Measurements from ENCODE around the gene TM4SF18. TPM values are rescaled to one million over a fixed set of nuclear protein-coding genes. Genes with fewer than 3 reads are reported as not detected.

The TM4SF18 gene
- total RNA-seq, 4 donors from 2014 or later, result 11.3 to 81.5 (median 20.5) TPM

DNA sequence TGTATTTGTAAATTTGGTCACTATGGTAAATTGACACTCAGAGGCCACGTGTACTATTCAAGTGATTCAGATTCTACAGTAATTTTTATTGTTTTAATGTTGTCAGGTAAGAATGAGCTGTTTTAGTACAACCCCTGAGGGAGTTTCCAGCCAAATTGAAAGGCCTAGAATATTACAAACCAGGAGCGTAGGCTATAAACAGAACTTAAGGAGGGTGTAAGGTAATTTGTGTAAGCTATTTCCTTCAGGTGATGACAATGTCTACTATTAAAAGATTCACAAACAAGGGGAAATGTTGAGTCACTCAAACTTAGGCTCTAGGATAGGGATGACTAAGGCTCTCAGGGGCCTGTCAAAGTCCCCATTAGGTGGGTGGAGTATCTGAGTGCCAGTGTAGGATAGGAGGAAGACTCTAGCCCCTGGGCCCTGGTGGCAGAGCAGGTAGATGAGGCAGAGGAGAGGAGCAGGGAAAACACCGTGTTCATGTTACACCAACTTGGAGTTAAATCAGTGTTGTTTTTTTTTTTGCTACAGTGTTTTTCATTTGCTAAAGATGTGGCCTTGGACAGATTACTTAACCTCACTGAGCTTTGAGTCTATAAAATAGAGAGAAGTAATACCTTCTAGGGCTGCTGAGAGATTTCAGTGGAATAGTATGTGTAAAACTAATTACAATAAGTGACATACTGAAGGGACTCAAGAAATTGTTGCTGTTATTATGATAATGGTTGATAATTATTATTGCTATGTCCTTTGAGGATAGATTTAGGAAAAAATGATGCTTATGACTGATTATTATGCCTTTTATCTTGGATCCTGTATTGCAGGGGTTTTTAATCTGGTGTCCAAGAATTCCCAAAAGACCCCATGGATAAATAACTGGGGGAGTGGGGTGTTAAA, 33.8 kb upstream of the TM4SF18 start:
- TF ChIP-seq, protein P1, sequence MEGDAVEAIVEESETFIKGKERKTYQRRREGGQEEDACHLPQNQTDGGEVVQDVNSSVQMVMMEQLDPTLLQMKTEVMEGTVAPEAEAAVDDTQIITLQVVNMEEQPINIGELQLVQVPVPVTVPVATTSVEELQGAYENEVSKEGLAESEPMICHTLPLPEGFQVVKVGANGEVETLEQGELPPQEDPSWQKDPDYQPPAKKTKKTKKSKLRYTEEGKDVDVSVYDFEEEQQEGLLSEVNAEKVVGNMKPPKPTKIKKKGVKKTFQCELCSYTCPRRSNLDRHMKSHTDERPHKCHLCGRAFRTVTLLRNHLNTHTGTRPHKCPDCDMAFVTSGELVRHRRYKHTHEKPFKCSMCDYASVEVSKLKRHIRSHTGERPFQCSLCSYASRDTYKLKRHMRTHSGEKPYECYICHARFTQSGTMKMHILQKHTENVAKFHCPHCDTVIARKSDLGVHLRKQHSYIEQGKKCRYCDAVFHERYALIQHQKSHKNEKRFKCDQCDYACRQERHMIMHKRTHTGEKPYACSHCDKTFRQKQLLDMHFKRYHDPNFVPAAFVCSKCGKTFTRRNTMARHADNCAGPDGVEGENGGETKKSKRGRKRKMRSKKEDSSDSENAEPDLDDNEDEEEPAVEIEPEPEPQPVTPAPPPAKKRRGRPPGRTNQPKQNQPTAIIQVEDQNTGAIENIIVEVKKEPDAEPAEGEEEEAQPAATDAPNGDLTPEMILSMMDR (IDR thresholded peaks at IDR 0.05), result no peak
- peak; percentile 81 for ATAC-seq (ENCODE audit: low FRiP score)
- no peak for DNase-seq (ENCODE audit: low spot score)

DNA sequence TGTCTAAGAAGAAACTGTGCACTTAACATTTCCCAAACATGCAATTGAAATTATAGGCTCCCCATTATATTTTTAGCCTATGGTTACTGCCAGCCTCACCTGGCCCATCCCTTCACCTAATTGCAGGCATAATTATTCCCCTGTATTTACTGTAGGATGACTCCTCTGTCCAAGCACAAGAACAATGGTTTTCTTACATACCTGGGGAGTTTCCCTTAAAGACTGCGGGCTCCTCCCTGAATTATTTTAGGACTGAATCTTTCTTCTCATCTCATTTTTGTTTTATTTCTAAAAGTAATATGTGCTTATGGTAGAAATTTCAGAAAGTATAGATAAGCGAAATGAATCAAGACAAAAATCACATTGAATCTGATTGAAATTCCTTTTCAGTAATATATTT, 32.6 kb upstream of the TM4SF18 start:
- TF ChIP-seq, protein P1 (IDR thresholded peaks at IDR 0.05), result no peak
- ATAC-seq (ENCODE audit: low FRiP score) (no peak), DNase-seq (ENCODE audit: low spot score) (no peak)

GRCh38 chr3:149364624-149365023, 31.2 kb upstream of the TM4SF18 start:
- DNase-seq (ENCODE audit: low spot score) (no peak), ATAC-seq (ENCODE audit: low FRiP score) (no peak)
- TF ChIP-seq, protein P1 (IDR thresholded peaks at IDR 0.05), result no peak

GRCh38 chr3:149363053-149363452, 29.6 kb upstream of the TM4SF18 start:
- DNase-seq (ENCODE audit: low spot score) (no peak), ATAC-seq (ENCODE audit: low FRiP score) (no peak)
- TF ChIP-seq, protein P1 (IDR thresholded peaks at IDR 0.05), result no peak

DNA sequence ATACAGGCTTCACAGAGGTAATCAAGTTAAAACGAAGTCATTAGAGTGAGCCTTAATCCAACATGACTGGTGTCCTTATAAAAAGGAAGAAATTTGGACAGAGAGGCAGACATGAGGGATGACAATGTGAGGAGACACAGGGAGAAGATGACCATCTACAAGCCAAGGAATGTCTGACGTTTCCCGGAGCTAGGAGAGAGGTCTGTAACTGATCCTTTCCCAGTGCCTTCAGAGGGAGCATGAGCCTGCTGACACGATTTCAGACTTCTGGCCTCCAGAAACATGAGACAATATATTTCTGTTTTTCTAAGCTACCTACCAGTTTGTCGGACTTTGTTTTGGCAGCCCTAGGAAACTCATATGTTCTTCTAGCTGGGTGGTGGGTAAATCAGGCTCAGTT, 28.9 kb upstream of the TM4SF18 start:
- ATAC-seq (ENCODE audit: low FRiP score) (no peak), DNase-seq (ENCODE audit: low spot score) (no peak)
- TF ChIP-seq, protein P1 (IDR thresholded peaks at IDR 0.05), result no peak

GRCh38 chr3:149356630-149357029, 23.2 kb upstream of the TM4SF18 start:
- no peak for DNase-seq (ENCODE audit: low spot score)
- no peak for ATAC-seq (ENCODE audit: low FRiP score)
- TF ChIP-seq, protein P1 (IDR thresholded peaks at IDR 0.05), result no peak

DNA sequence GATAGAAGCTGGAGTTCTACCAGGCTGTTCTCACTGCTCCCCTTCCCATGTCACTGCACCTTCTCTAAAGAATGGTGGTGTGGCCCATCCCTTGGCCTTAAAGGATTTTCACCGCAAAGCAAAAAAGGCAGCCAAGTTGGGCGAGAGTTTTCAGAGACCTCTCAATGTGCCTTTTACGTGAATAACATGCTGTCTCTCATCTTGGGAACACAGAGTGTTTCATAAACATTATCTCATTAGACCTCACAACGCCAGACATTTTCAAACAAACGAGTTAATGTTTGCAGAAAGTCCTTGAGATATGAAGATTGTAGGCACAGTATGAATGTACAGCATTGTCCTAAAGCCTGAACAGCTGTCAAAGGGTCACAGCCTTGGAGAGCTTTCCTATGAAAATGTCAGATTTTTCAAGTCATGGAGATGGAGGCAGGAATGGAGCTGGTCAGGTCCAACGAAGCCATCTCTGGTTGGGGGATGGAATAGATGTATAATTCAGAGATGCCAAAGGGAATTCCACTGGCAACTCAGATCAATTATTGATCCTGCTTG, 22.7 kb upstream of the TM4SF18 start:
- DNase-seq (ENCODE audit: low spot score) (no peak), ATAC-seq (ENCODE audit: low FRiP score) (no peak)
- TF ChIP-seq, protein P1 (IDR thresholded peaks at IDR 0.05), result no peak
